ENCODE measurements around the gene CPLANE1.
"Not testable (repeated sequence)": the region's sequence is repeated elsewhere in the genome, so short reads cannot be mapped to it uniquely, and the experiment has no call there.

Gene CPLANE1

GRCh38 chr5:37111426-37112382, 137.5 kb downstream of the CPLANE1 start:
- Histone ChIP-seq H3K23ac (ENCODE audit: low read length) (no peak overlapping the region), H3K4me1 (ENCODE audit: control insufficient read depth, low read depth, low read length) (no peaks in the 10 kb centered on the region), H3K36me3 (ENCODE audit: control insufficient read depth, insufficient read depth, low read length) (no peaks in the 10 kb centered on the region), H3K4me3 (ENCODE audit: low read length) (no peak overlapping the region), H3K79me2 (ENCODE audit: control insufficient read depth, insufficient read depth, low read length) (no peaks in the 10 kb centered on the region), H3K4ac (ENCODE audit: low read depth, low read length) (no peak overlapping the region), H3K27ac (ENCODE audit: low read depth, low read length) (no peak overlapping the region), H3K56ac (ENCODE audit: low read length) (no peak overlapping the region), H2AK5ac (ENCODE audit: low read length) (no peak overlapping the region), H3K79me1 (ENCODE audit: low read length) (no peaks in the 10 kb centered on the region), H4K8ac (ENCODE audit: low read depth, low read length) (no peak overlapping the region), H4K5ac (ENCODE audit: low read length) (no peak overlapping the region), H2BK5ac (ENCODE audit: low read length) (no peak overlapping the region), H2BK120ac (ENCODE audit: low read depth, low read length) (no peak overlapping the region), H3K18ac (ENCODE audit: low read length) (no peak overlapping the region), H3K4me2 (ENCODE audit: low read length) (no peak overlapping the region), H3K27me3 (ENCODE audit: insufficient read depth, low read length, poor library complexity) (no peaks in the 10 kb centered on the region), H3K9ac (ENCODE audit: low read length) (no peak overlapping the region), H2BK15ac (replicated peaks; ENCODE audit: low read depth) (no peak overlapping the region)
- no CpG with 5 or more reads among the region's 4 CpGs for WGBS (ENCODE audit: extremely low coverage, insufficient coverage, low lambda C conversion rate)
- DNase-seq = no peak

GRCh38 chr5:37110135-37110534, 139.0 kb downstream of the CPLANE1 start:
- H4K8ac ChIP-seq (ENCODE audit: low read depth, low read length) = no peak overlapping the region
- H3K27me3 ChIP-seq (ENCODE audit: insufficient read depth, low read length, poor library complexity) = no peaks in the 10 kb centered on the region
- no peak overlapping the region for H3K23ac ChIP-seq (ENCODE audit: low read length)
- no peak overlapping the region for H3K4me2 ChIP-seq (ENCODE audit: low read length)
- no peak overlapping the region for H2AK5ac ChIP-seq (ENCODE audit: low read length)
- H3K79me2 ChIP-seq (ENCODE audit: control insufficient read depth, insufficient read depth, low read length) = no peaks in the 10 kb centered on the region
- no peak overlapping the region for H2BK5ac ChIP-seq (ENCODE audit: low read length)
- H3K36me3 ChIP-seq (ENCODE audit: control insufficient read depth, insufficient read depth, low read length) = no peaks in the 10 kb centered on the region
- no peak overlapping the region for H2BK120ac ChIP-seq (ENCODE audit: low read depth, low read length)
- no peaks in the 10 kb centered on the region for H3K4me1 ChIP-seq (ENCODE audit: control insufficient read depth, low read depth, low read length)
- DNase-seq = no peak
- WGBS (ENCODE audit: extremely low coverage, insufficient coverage, low lambda C conversion rate) = no CpG with 5 or more reads among the region's 1 CpG
- no peak overlapping the region for H3K4me3 ChIP-seq (ENCODE audit: low read length)
- H2BK15ac ChIP-seq (replicated peaks; ENCODE audit: low read depth) = no peak overlapping the region
- H3K4ac ChIP-seq (ENCODE audit: low read depth, low read length) = no peak overlapping the region
- H3K79me1 ChIP-seq (ENCODE audit: low read length) = no peaks in the 10 kb centered on the region
- no peak overlapping the region for H3K18ac ChIP-seq (ENCODE audit: low read length)
- H3K27ac ChIP-seq (ENCODE audit: low read depth, low read length) = no peak overlapping the region
- H4K5ac ChIP-seq (ENCODE audit: low read length) = no peak overlapping the region
- H3K56ac ChIP-seq (ENCODE audit: low read length) = no peak overlapping the region
- H3K9ac ChIP-seq (ENCODE audit: low read length) = no peak overlapping the region

GRCh38 chr5:37109338-37109737, 139.8 kb downstream of the CPLANE1 start:
- Histone ChIP-seq H2BK120ac (ENCODE audit: low read depth, low read length) (no peak overlapping the region), H2AK5ac (ENCODE audit: low read length) (no peak overlapping the region), H4K5ac (ENCODE audit: low read length) (no peak overlapping the region), H3K79me1 (ENCODE audit: low read length) (no peaks in the 10 kb centered on the region), H3K27me3 (ENCODE audit: insufficient read depth, low read length, poor library complexity) (no peaks in the 10 kb centered on the region), H3K4me2 (ENCODE audit: low read length) (no peak overlapping the region), H3K9ac (ENCODE audit: low read length) (no peak overlapping the region), H2BK15ac (replicated peaks; ENCODE audit: low read depth) (no peak overlapping the region), H3K4me1 (ENCODE audit: control insufficient read depth, low read depth, low read length) (no peaks in the 10 kb centered on the region), H3K4me3 (ENCODE audit: low read length) (no peak overlapping the region), H3K18ac (ENCODE audit: low read length) (no peak overlapping the region), H3K4ac (ENCODE audit: low read depth, low read length) (no peak overlapping the region), H3K36me3 (ENCODE audit: control insufficient read depth, insufficient read depth, low read length) (no peaks in the 10 kb centered on the region), H3K56ac (ENCODE audit: low read length) (no peak overlapping the region), H4K8ac (ENCODE audit: low read depth, low read length) (no peak overlapping the region), H2BK5ac (ENCODE audit: low read length) (no peak overlapping the region), H3K79me2 (ENCODE audit: control insufficient read depth, insufficient read depth, low read length) (no peaks in the 10 kb centered on the region), H3K23ac (ENCODE audit: low read length) (no peak overlapping the region), H3K27ac (ENCODE audit: low read depth, low read length) (no peak overlapping the region)
- WGBS (ENCODE audit: extremely low coverage, insufficient coverage, low lambda C conversion rate) = no CpG with 5 or more reads among the region's 3 CpGs
- no peak for DNase-seq

- no peak overlapping the region for H4K8ac ChIP-seq (ENCODE audit: low read depth, low read length)
- no peak for DNase-seq
- H3K36me3 ChIP-seq (ENCODE audit: control insufficient read depth, insufficient read depth, low read length) = no peaks in the 10 kb centered on the region
- H3K4me2 ChIP-seq (ENCODE audit: low read length) = no peak overlapping the region
- H3K56ac ChIP-seq (ENCODE audit: low read length) = no peak overlapping the region
- no peak overlapping the region for H3K9ac ChIP-seq (ENCODE audit: low read length)
- H2BK15ac ChIP-seq (replicated peaks; ENCODE audit: low read depth) = no peak overlapping the region
- H3K18ac ChIP-seq (ENCODE audit: low read length) = no peak overlapping the region
- no peak overlapping the region for H2AK5ac ChIP-seq (ENCODE audit: low read length)
- no peaks in the 10 kb centered on the region for H3K27me3 ChIP-seq (ENCODE audit: insufficient read depth, low read length, poor library complexity)
- H3K79me1 ChIP-seq (ENCODE audit: low read length) = no peaks in the 10 kb centered on the region
- no peaks in the 10 kb centered on the region for H3K79me2 ChIP-seq (ENCODE audit: control insufficient read depth, insufficient read depth, low read length)
- H3K23ac ChIP-seq (ENCODE audit: low read length) = no peak overlapping the region
- H4K5ac ChIP-seq (ENCODE audit: low read length) = no peak overlapping the region
- H3K4me3 ChIP-seq (ENCODE audit: low read length) = no peak overlapping the region
- WGBS (ENCODE audit: extremely low coverage, insufficient coverage, low lambda C conversion rate) = no CpG with 5 or more reads among the region's 2 CpGs
- no peak overlapping the region for H2BK5ac ChIP-seq (ENCODE audit: low read length)
- H3K27ac ChIP-seq (ENCODE audit: low read depth, low read length) = no peak overlapping the region
- no peak overlapping the region for H3K4ac ChIP-seq (ENCODE audit: low read depth, low read length)
- no peak overlapping the region for H2BK120ac ChIP-seq (ENCODE audit: low read depth, low read length)
- H3K4me1 ChIP-seq (ENCODE audit: control insufficient read depth, low read depth, low read length) = no peaks in the 10 kb centered on the region
Measured at GRCh38 chr5:37103302-37103701, 145.9 kb downstream of the CPLANE1 start.

- H3K27ac ChIP-seq (ENCODE audit: low read depth, low read length); H3K27me3 ChIP-seq (ENCODE audit: insufficient read depth, low read length, poor library complexity); H4K8ac ChIP-seq (ENCODE audit: low read depth, low read length); H3K79me1 ChIP-seq (ENCODE audit: low read length); H2BK5ac ChIP-seq (ENCODE audit: low read length); H3K23ac ChIP-seq (ENCODE audit: low read length); H3K4me1 ChIP-seq (ENCODE audit: control insufficient read depth, low read depth, low read length); H2BK15ac ChIP-seq (replicated peaks; ENCODE audit: low read depth); H4K5ac ChIP-seq (ENCODE audit: low read length); H3K4me2 ChIP-seq (ENCODE audit: low read length); H3K4me3 ChIP-seq (ENCODE audit: low read length); H3K36me3 ChIP-seq (ENCODE audit: control insufficient read depth, insufficient read depth, low read length); H2AK5ac ChIP-seq (ENCODE audit: low read length); H3K56ac ChIP-seq (ENCODE audit: low read length); H3K79me2 ChIP-seq (ENCODE audit: control insufficient read depth, insufficient read depth, low read length); H3K4ac ChIP-seq (ENCODE audit: low read depth, low read length); DNase-seq; H2BK120ac ChIP-seq (ENCODE audit: low read depth, low read length); H3K18ac ChIP-seq (ENCODE audit: low read length); H3K9ac ChIP-seq (ENCODE audit: low read length): not testable (repeated sequence)
- WGBS (ENCODE audit: extremely low coverage, insufficient coverage, low lambda C conversion rate) = no CpG with 5 or more reads among the region's 5 CpGs
Measured at GRCh38 chr5:37099267-37099666, 149.9 kb downstream of the CPLANE1 start.
